Neural cell (in vitro differentiated cells): ENCODE data around the gene LTB4R2. TPM values are rescaled to one million over a fixed set of nuclear protein-coding genes. Genes with fewer than 3 reads are reported as not detected.

Source experiments
- H2AFZ ChIP-seq: fragments of 200-600, 300-800 bp; sonication (generic), shearing (Covaris generic); 2 replicates; pipeline ENCODE4 v1.6.0; 2014; ENCODE audit warnings: low read depth, mild to moderate bottlenecking, antibody characterized with exemption, low read length, moderate library complexity
- H3F3A ChIP-seq: fragments of 200-600 bp; shearing (Covaris generic); 2 replicates; pipeline ENCODE4 v1.6.1; 2016; ENCODE audit warnings: mild to moderate bottlenecking, moderate library complexity, mixed read lengths, antibody characterized with exemption, low read length; ENCODE audit not compliant: insufficient read depth, poor library complexity, severe bottlenecking
- H3K27ac ChIP-seq: fragments of 200-600, 300-800 bp; sonication (generic), shearing (Covaris generic); 2 replicates; pipeline ENCODE4 v1.5.1; 2014; ENCODE audit warnings: mild to moderate bottlenecking, low read length, moderate library complexity
- H3K27me3 ChIP-seq: fragments of 300-800, 200-600 bp; sonication (generic), shearing (Covaris generic); 2 replicates; pipeline ENCODE4 v1.6.0; 2014; ENCODE audit warnings: mild to moderate bottlenecking, low read depth, low read length, moderate library complexity; ENCODE audit not compliant: insufficient read depth
- H3K36me3 ChIP-seq: fragments of 300-800, 200-600 bp; sonication (generic), shearing (Covaris generic); 2 replicates; pipeline ENCODE4 v1.5.1; 2014; ENCODE audit warnings: mild to moderate bottlenecking, antibody characterized with exemption, low read length, moderate library complexity; ENCODE audit not compliant: insufficient read depth
- H3K4me2 ChIP-seq: fragments of 300-800, 200-600 bp; sonication (generic), shearing (Covaris generic); 2 replicates; pipeline ENCODE4 v1.6.0; 2014; ENCODE audit warnings: mild to moderate bottlenecking, low read length
- H3K4me3 ChIP-seq: fragments of 300-800, 200-600 bp; sonication (generic), shearing (Covaris generic); 2 replicates; pipeline ENCODE4 v1.5.1; 2014; ENCODE audit warnings: mild to moderate bottlenecking, low read length, moderate library complexity
- H3K79me2 ChIP-seq: fragments of 200-600 bp; shearing (Covaris generic); replicated peaks from 2 replicates; pipeline ENCODE4 v1.6.0; 2014; ENCODE audit warnings: mild to moderate bottlenecking, low read length, moderate library complexity; ENCODE audit not compliant: insufficient read depth
- H3K9ac ChIP-seq: fragments of 300-800, 200-600 bp; sonication (generic), shearing (Covaris generic); 2 replicates; pipeline ENCODE4 v1.6.1; 2016; ENCODE audit warnings: mild to moderate bottlenecking, low read length, mixed read lengths
- H3K9me2 ChIP-seq: fragments of 200-600 bp; shearing (Covaris generic); 2 replicates; pipeline ENCODE4 v1.6.1; 2016; ENCODE audit warnings: mild to moderate bottlenecking, low read length, mixed read lengths; ENCODE audit not compliant: insufficient read depth
- H3K9me3 ChIP-seq: fragments of 200-600, 300-800 bp; sonication (generic), shearing (Covaris generic); 2 replicates; pipeline ENCODE4 v1.6.1; 2016; ENCODE audit warnings: mild to moderate bottlenecking, mixed run types, low read length, moderate library complexity, mixed read lengths
- H4K20me1 ChIP-seq: fragments of 200-600 bp; shearing (Covaris generic); 2 replicates; pipeline ENCODE4 v1.6.1; 2016; ENCODE audit warnings: mild to moderate bottlenecking, mixed run types; ENCODE audit not compliant: insufficient read depth
- EP300 ChIP-seq: fragments of 450-650 bp; conservative IDR thresholded peaks from 2 replicates; pipeline ENCODE4 v1.6.1; 2014; ENCODE audit warnings: antibody characterized with exemption, mild to moderate bottlenecking, moderate library complexity; ENCODE audit not compliant: poor library complexity, severe bottlenecking
- MXI1 ChIP-seq: fragments of 450-650 bp; conservative IDR thresholded peaks from 2 replicates; pipeline ENCODE4 v1.6.1; 2014; ENCODE audit warnings: antibody characterized with exemption, mild to moderate bottlenecking; ENCODE audit not compliant: poor library complexity, severe bottlenecking
- RAD21 ChIP-seq: fragments of 450-650 bp; conservative IDR thresholded peaks from 2 replicates; pipeline ENCODE4 v1.6.1; 2014; ENCODE audit warnings: antibody characterized with exemption, mild to moderate bottlenecking, moderate library complexity
- SMC3 ChIP-seq: fragments of 450-650 bp; conservative IDR thresholded peaks from 2 replicates; pipeline ENCODE4 v1.6.1; 2014; ENCODE audit warnings: antibody characterized with exemption, mild to moderate bottlenecking, moderate library complexity; ENCODE audit not compliant: poor library complexity
- TAF1 ChIP-seq: IDR thresholded peaks from 2 replicates; pipeline ENCODE4 v1.6.1; 2012; ENCODE audit warnings: low read depth
- polyA plus RNA-seq: library from polyadenylated mRNA; depleted of rRNA; stranded (reverse); fragments of >200 nt; gene quantifications from 2 replicates; pipeline ENCODE4 v1.2.3, GENCODE V29; 2014
- TF ChIP-seq, protein P1 (sequence below): IDR thresholded peaks from 2 replicates; pipeline ENCODE4 v1.6.1; 2012; ENCODE audit warnings: borderline replicate concordance

The LTB4R2 gene
- polyA plus RNA-seq, 1 donor from 2014 or later = 5.0 TPM

DNA sequence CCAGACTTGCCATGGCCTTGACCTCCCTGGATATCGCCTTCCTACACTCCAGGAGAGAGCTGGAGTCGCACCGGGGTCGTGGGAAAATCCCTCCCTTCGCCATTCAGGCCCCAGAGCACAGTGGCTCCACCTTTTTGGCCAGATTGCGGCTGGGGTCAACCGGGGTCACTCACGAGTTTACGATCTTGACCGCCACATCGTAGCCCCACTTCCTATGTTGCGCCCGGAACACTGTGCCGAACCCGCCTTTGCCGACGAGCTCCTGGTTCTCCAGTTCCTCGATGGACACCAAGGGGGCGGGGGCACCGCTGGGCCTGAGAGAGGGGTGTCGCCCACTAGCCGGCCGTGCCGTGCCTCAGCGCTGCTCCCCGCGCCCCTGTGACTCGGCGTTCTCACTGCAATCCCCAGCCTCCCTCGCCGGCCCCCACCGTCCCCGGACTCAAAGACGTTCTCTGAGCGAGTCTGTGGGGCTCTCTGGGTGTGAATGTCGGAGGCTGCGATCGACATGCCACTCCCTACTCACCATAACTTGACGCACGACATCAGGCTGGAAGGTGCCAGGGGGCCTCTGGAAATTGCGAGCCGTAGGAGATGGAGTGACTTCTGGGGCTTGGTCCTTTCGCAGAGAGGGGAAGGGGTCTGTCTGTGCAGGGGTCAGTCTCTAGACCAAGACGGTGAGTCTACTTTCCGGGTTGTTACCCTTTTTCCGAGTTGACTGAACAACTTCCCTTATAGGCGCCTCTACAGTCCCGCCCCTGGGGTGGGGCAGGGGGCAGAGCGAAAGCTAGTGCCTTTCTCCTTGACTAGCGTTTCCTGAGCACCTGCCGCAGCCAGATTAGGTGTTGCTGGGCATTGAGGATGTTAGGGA is 29.6 kb downstream of the LTB4R2 start, which contains the start of gene RIPK3:
Gene RIPK3, minus strand, starts transcription at position 708 of the 868 bp plus-strand sequence. Its CDS starts 165 bp downstream, at position 543.
- Histone ChIP-seq H3K9ac (no peak within 1 kb of the TSS), H3K79me2 (no peaks in the 10 kb centered on the region), H3K9me2 (no peaks in the 10 kb centered on the region), H3K9me3 (no peaks in the 10 kb centered on the region), H3F3A (no peaks in the 10 kb centered on the region), H4K20me1 (no peaks in the 10 kb centered on the region), H3K27ac (no peak within 1 kb of the TSS), H3K27me3 (peaks cover 72% of the 10 kb centered on the region), H3K4me2 (no peak within 1 kb of the TSS), H3K36me3 (no peaks in the 10 kb centered on the region), H2AFZ (no peak within 1 kb of the TSS), H3K4me3 (no peak within 1 kb of the TSS)
- TF ChIP-seq, protein P1, sequence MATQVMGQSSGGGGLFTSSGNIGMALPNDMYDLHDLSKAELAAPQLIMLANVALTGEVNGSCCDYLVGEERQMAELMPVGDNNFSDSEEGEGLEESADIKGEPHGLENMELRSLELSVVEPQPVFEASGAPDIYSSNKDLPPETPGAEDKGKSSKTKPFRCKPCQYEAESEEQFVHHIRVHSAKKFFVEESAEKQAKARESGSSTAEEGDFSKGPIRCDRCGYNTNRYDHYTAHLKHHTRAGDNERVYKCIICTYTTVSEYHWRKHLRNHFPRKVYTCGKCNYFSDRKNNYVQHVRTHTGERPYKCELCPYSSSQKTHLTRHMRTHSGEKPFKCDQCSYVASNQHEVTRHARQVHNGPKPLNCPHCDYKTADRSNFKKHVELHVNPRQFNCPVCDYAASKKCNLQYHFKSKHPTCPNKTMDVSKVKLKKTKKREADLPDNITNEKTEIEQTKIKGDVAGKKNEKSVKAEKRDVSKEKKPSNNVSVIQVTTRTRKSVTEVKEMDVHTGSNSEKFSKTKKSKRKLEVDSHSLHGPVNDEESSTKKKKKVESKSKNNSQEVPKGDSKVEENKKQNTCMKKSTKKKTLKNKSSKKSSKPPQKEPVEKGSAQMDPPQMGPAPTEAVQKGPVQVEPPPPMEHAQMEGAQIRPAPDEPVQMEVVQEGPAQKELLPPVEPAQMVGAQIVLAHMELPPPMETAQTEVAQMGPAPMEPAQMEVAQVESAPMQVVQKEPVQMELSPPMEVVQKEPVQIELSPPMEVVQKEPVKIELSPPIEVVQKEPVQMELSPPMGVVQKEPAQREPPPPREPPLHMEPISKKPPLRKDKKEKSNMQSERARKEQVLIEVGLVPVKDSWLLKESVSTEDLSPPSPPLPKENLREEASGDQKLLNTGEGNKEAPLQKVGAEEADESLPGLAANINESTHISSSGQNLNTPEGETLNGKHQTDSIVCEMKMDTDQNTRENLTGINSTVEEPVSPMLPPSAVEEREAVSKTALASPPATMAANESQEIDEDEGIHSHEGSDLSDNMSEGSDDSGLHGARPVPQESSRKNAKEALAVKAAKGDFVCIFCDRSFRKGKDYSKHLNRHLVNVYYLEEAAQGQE = no peak

DNA sequence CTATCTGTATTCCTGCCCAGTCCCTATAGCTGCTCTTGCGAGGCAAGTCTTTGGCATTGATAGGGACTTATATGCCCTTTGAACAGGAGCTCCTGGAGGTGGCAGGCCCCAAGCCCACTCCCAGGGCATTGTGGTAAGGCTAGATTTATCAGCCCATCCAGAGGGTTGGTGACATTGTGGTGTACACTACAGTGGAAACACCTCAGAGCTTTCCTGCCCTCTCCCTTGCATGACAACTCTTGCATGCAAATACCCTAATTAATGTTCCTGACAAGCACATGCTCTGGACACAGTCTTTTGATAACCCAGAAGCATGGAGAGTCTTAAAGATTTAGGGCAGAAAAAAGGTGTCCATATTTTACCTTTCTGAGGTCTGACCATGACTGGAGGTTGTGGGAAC is 30.7 kb downstream of the LTB4R2 start:
- TF ChIP-seq SMC3 (no peak), EP300 (no peak), MXI1 (no peak)
- Histone ChIP-seq H3K9me2 (no peaks in the 10 kb centered on the region), H3K4me3 (no peak overlapping the region), H3K4me2 (no peak overlapping the region), H3K9ac (no peak overlapping the region), H4K20me1 (no peaks in the 10 kb centered on the region), H3F3A (no peaks in the 10 kb centered on the region), H3K27ac (no peak overlapping the region), H3K9me3 (no peaks in the 10 kb centered on the region), H3K27me3 (peaks cover 62% of the 10 kb centered on the region), H2AFZ (no peak overlapping the region), H3K36me3 (no peaks in the 10 kb centered on the region), H3K79me2 (no peaks in the 10 kb centered on the region)

DNA sequence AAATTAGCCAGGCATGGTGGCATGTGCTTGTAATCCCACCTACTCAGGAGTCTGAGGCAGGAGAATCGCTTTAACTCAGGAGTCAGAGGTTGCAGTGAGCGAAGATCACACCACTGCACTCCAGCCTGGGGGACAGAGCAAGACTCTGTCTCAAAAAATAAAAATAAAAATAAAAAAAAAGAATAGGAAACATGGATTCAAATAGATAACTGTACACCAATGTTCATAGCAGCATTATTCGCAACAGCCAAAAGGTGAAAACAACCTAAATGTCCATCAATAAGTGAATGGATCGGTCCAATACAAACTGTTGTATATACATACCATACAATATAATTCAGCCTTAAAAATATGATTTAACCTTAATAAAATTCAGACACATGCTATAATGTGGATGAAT is 32.9 kb downstream of the LTB4R2 start:
- Histone ChIP-seq H3K4me2 (no peak overlapping the region), H4K20me1 (no peaks in the 10 kb centered on the region), H3K36me3 (no peaks in the 10 kb centered on the region), H3K9me2 (no peaks in the 10 kb centered on the region), H3F3A (no peaks in the 10 kb centered on the region), H3K27ac (no peak overlapping the region), H3K9me3 (no peaks in the 10 kb centered on the region), H3K27me3 (peaks cover 39% of the 10 kb centered on the region), H3K4me3 (no peak overlapping the region), H3K79me2 (no peaks in the 10 kb centered on the region), H2AFZ (no peak overlapping the region), H3K9ac (no peak overlapping the region)
- TF ChIP-seq EP300 = no peak
- no peak for TF ChIP-seq RAD21
- no peak for TF ChIP-seq TAF1
